NB4 (cell line): ENCODE data around the gene DUSP28.

Experiments used
- DNase-seq: peaks from one replicate; pipeline ENCODE4 v3.0.0; 2010; ENCODE audit warnings: low read depth
- H3K4me3 ChIP-seq: one replicate; pipeline ENCODE4 v1.5.1; 2011; ENCODE audit warnings: mild to moderate bottlenecking, low read depth, low read length, moderate library complexity
- CTCF ChIP-seq: IDR thresholded peaks from one replicate; pipeline ENCODE4 v1.5.1; 2012; ENCODE audit warnings: low read depth, low read length
- MAX ChIP-seq: IDR thresholded peaks from 2 replicates; pipeline ENCODE4 v1.6.1; 2011; ENCODE audit warnings: low read depth, low read length
- MYC ChIP-seq: IDR thresholded peaks from 2 replicates; pipeline ENCODE4 v1.6.1; 2011; ENCODE audit warnings: low read depth, low read length
- POLR2A ChIP-seq: IDR thresholded peaks from 2 replicates; pipeline ENCODE4 v1.6.1; 2011; ENCODE audit warnings: mild to moderate bottlenecking; ENCODE audit not compliant: insufficient read length; ENCODE audit errors: extremely low read depth

The DUSP28 gene

GRCh38 chr2:240602266-240603050 is 42.3 kb downstream of the DUSP28 start:
- H3K4me3 ChIP-seq = no peak overlapping the region
- TF ChIP-seq MAX (no peak), CTCF (no peak), MYC (no peak), POLR2A (no peak)
- no peak for DNase-seq

- no peak for TF ChIP-seq MYC
- no peak for TF ChIP-seq POLR2A
- no peak for TF ChIP-seq CTCF
- no peak for TF ChIP-seq MAX
- DNase-seq = no peak
Measured at GRCh38 chr2:240603081-240603835, 43.1 kb downstream of the DUSP28 start.

GRCh38 chr2:240603846-240604245 is 43.7 kb downstream of the DUSP28 start:
- DNase-seq = no peak
- H3K4me3 ChIP-seq = no peak overlapping the region
- TF ChIP-seq POLR2A (no peak), MYC (no peak), CTCF (no peak), MAX (no peak)

More at GRCh38 chr2:240603081-240603835, 43.1 kb downstream of the DUSP28 start:
- no peak overlapping the region for H3K4me3 ChIP-seq

GRCh38 chr2:240604291-240604938 is 44.3 kb downstream of the DUSP28 start:
- DNase-seq = peak; percentile 55
- H3K4me3 ChIP-seq = no peak overlapping the region
- no peak for TF ChIP-seq POLR2A
- peak; percentile 67 for TF ChIP-seq CTCF
- TF ChIP-seq MAX = no peak
- TF ChIP-seq MYC = no peak

GRCh38 chr2:240604939-240605716 is 45.0 kb downstream of the DUSP28 start:
- DNase-seq = no peak
- TF ChIP-seq POLR2A (no peak), MYC (no peak), CTCF (no peak), MAX (no peak)
- no peak overlapping the region for H3K4me3 ChIP-seq
